ENCODE measurements around the gene KRT32. TPM values are rescaled to one million over a fixed set of nuclear protein-coding genes. Genes with fewer than 3 reads are reported as not detected.

KRT32 gene
- polyA plus RNA-seq, 1 experiment: 0.40 TPM

DNA sequence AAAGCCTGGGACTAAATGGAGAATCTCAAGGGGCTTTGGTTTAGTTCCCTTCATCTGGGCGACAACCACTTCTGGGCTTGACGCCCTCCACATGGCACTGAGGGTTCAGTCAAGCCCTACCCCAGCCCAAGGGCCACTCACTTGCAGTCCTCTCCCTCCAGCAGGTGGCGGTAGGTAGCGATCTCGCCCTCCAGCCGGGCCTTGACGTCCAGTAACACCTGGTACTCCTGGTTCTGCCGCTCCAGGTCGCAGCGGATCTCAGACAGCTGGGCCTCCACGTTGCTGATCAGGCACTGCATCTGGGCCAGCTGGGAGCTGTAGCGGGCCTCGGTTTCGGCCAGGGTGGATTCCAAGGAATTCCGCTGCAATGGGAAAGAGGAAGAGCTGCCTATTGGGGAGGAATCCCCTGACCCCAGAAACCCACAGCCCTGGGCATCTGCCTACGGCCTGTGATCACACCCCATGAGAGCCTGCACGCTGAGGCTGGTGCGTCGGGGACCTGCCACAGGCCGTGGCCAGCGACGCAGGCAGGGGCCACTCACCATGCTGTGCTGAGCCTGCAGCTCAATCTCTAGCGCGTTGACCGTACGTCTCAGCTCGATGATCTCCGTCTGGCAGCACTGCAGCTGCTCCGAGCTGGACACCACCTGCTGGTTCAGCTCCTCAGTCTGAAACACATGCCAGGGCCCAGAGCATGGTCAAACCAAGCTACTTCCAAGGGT, 19.8 kb upstream of the KRT32 start:
- no peak for DNase-seq (ENCODE audit: low read depth)
- ChIA-PET CTCF (interaction anchor here (0.9 to 1.8 kb wide), 3 partner anchors 9 to 62 kb away, joined by 3 to 6 read pairs (median 5); no protein-coding TSS in a partner anchor), POLR2A (no interaction called here)

GRCh38 chr17:41486316-41486715, 19.1 kb upstream of the KRT32 start:
- Histone ChIP-seq H3K36me3 (ENCODE audit: control insufficient read depth, insufficient read depth, low read length) (no peaks in the 10 kb centered on the region), H3K27me3 (ENCODE audit: control insufficient read depth, insufficient read depth, low read length) (no peaks in the 10 kb centered on the region), H3K4me3 (ENCODE audit: low read depth, low read length) (no peak overlapping the region)
- POLR2A ChIA-PET: no interaction called here
- CTCF ChIA-PET: interaction anchor here (1.2 kb wide), 1 partner anchor 8 kb away, joined by 3 read pairs; no protein-coding TSS in a partner anchor
- TF ChIP-seq, protein P1, sequence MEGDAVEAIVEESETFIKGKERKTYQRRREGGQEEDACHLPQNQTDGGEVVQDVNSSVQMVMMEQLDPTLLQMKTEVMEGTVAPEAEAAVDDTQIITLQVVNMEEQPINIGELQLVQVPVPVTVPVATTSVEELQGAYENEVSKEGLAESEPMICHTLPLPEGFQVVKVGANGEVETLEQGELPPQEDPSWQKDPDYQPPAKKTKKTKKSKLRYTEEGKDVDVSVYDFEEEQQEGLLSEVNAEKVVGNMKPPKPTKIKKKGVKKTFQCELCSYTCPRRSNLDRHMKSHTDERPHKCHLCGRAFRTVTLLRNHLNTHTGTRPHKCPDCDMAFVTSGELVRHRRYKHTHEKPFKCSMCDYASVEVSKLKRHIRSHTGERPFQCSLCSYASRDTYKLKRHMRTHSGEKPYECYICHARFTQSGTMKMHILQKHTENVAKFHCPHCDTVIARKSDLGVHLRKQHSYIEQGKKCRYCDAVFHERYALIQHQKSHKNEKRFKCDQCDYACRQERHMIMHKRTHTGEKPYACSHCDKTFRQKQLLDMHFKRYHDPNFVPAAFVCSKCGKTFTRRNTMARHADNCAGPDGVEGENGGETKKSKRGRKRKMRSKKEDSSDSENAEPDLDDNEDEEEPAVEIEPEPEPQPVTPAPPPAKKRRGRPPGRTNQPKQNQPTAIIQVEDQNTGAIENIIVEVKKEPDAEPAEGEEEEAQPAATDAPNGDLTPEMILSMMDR (IDR thresholded peaks at IDR 0.05; ENCODE audit: insufficient read depth, low read depth, low read length): no peak
- DNase-seq (ENCODE audit: low read depth): no peak

More for the DNA sequence above, 19.8 kb upstream of the KRT32 start:
- Histone ChIP-seq H3K27me3 (ENCODE audit: control insufficient read depth, insufficient read depth, low read length) (no peaks in the 10 kb centered on the region), H3K36me3 (ENCODE audit: control insufficient read depth, insufficient read depth, low read length) (no peaks in the 10 kb centered on the region), H3K4me3 (ENCODE audit: low read depth, low read length) (no peak overlapping the region)
- TF ChIP-seq, protein P1 (IDR thresholded peaks at IDR 0.05; ENCODE audit: insufficient read depth, low read depth, low read length): no peak

DNA sequence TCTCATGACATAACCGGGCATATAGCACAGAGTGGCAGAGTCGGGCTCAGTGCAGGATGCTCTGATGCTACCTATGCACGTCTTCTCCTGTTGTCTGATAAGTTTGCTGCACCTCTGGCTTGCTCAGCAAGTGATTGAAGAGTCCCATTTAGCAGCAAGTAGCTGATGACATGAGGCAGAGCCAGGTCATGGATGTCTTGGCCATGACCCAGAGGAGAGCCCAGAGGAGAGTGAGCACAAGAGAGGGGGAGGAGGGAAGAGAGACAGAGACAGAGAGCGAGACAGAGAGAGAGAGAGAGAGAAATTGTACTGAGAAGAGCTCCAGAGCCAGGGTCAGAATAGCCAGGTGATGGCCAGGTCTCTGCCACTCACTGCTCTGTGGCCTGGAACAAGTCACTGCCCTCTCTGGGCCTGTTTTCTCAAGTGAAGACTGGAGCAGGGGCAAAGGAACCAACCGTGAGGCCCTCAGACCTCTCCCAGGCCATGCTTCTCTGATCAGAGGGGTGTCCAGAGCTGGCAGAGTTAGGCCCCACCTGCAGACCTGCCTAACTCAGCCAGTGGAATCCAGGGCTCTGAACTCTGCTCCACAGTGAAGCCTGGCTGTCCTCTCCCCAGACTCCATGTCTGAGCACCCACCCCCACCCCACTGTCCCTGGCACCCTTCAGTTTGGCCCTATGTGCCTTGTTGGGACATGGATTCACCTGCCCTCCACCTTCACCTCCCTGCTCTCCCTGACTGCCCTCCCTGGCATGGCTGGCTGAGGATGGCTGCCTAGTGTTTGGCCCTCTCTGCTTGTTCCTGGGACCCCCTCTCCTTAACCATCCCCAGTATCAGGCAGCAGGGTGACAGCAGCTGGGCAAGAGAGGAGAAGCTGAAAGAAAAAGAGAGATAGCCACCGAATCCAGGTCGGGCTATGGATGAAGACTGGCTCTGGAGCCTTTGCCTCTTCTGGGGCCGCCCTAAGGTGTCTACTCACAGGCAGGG, 18.0 kb upstream of the KRT32 start:
- Histone ChIP-seq H3K36me3 (ENCODE audit: control insufficient read depth, insufficient read depth, low read length) (no peaks in the 10 kb centered on the region), H3K27me3 (ENCODE audit: control insufficient read depth, insufficient read depth, low read length) (no peaks in the 10 kb centered on the region), H3K4me3 (ENCODE audit: low read depth, low read length) (no peak overlapping the region)
- TF ChIP-seq, protein P1 (IDR thresholded peaks at IDR 0.05; ENCODE audit: insufficient read depth, low read depth, low read length): no peak
- POLR2A ChIA-PET: no interaction called here
- CTCF ChIA-PET: interaction anchor here (3.7 kb wide), 1 partner anchor 10 kb away, joined by 17 read pairs; no protein-coding TSS in a partner anchor
- no peak for DNase-seq (ENCODE audit: low read depth)

GRCh38 chr17:41483991-41484826, 17.0 kb upstream of the KRT32 start:
- ChIA-PET CTCF (interaction anchor here (1.0 to 3.7 kb wide), 2 partner anchors 11 to 78 kb away, joined by 3 to 17 read pairs; no protein-coding TSS in a partner anchor), POLR2A (no interaction called here)
- DNase-seq (ENCODE audit: low read depth): no peak
- H3K36me3 ChIP-seq (ENCODE audit: control insufficient read depth, insufficient read depth, low read length): no peaks in the 10 kb centered on the region
- TF ChIP-seq, protein P1 (IDR thresholded peaks at IDR 0.05; ENCODE audit: insufficient read depth, low read depth, low read length): no peak
- no peaks in the 10 kb centered on the region for H3K27me3 ChIP-seq (ENCODE audit: control insufficient read depth, insufficient read depth, low read length)
- no peak overlapping the region for H3K4me3 ChIP-seq (ENCODE audit: low read depth, low read length)

Measured in BJ (cell line).